Coronary artery (tissue), 2 donors: ENCODE measurements around the gene JAKMIP1.
A peak's percentile ranks its signal among the peaks of the same experiment; 100 is the strongest.
"Not testable (repeated sequence)": the region's sequence is repeated elsewhere in the genome, so short reads cannot be mapped to it uniquely, and the experiment has no call there.

Source experiments
- DNase-seq: peaks from one replicate; pipeline ENCODE4 v3.0.0-alpha.2; 2017; ENCODE audit warnings: low spot score
- H3K27ac ChIP-seq, 2 donors: fragments of 200-600 bp; sonication (generic); one replicate each; pipeline ENCODE4 v1.5.1; 2016 to 2019
- H3K4me3 ChIP-seq: fragments of 200-600 bp; sonication (generic); 2 replicates; pipeline ENCODE4 v1.5.1; 2016; ENCODE audit warnings: mild to moderate bottlenecking, moderate library complexity
- CTCF ChIP-seq: fragments of 200-600 bp; sonication (generic); IDR thresholded peaks from one replicate; pipeline ENCODE4 v1.5.1; 2019; ENCODE audit warnings: antibody characterized with exemption

Gene JAKMIP1

GRCh38 chr4:6221851-6222760 lies 21.8 kb upstream of the JAKMIP1 start:
- TF ChIP-seq CTCF = no peak
- peak overlapping the region; percentile 62 for H3K4me3 ChIP-seq
- H3K27ac ChIP-seq = no peak overlapping the region
- peak; percentile 36 for DNase-seq

- Histone ChIP-seq H3K27ac (no peak overlapping the region), H3K4me3 (peak overlapping the region; percentile 62)
- no peak for TF ChIP-seq CTCF
- no peak for DNase-seq
Measured at GRCh38 chr4:6221301-6221850, 21.0 kb upstream of the JAKMIP1 start.

- no peak for TF ChIP-seq CTCF
- DNase-seq = no peak
- Histone ChIP-seq H3K27ac (no peak overlapping the region), H3K4me3 (no peak overlapping the region)
Measured at GRCh38 chr4:6217716-6218381, 17.5 kb upstream of the JAKMIP1 start.

GRCh38 chr4:6216588-6216987 lies 16.2 kb upstream of the JAKMIP1 start:
- no peak overlapping the region for H3K27ac ChIP-seq
- TF ChIP-seq CTCF = no peak
- DNase-seq = no peak
- no peak overlapping the region for H3K4me3 ChIP-seq

- no peak for DNase-seq
- no peak for TF ChIP-seq CTCF
- H3K4me3 ChIP-seq = no peak overlapping the region
- H3K27ac ChIP-seq = no peak overlapping the region
Measured at GRCh38 chr4:6209921-6210320, 9.6 kb upstream of the JAKMIP1 start.

GRCh38 chr4:6209291-6209690 lies 8.9 kb upstream of the JAKMIP1 start:
- not testable (repeated sequence) for DNase-seq

GRCh38 chr4:6208416-6208815 lies 8.1 kb upstream of the JAKMIP1 start:
- Histone ChIP-seq H3K27ac (no peak overlapping the region), H3K4me3 (no peak overlapping the region)
- peak; percentile 35 for DNase-seq
- TF ChIP-seq CTCF = no peak

More at GRCh38 chr4:6209291-6209690, 8.9 kb upstream of the JAKMIP1 start:
- not testable (repeated sequence) for H3K27ac ChIP-seq, H3K4me3 ChIP-seq
